AG04449 (cell line): Measurements from ENCODE around the gene JDP2.

Source experiments
- CTCF ChIA-PET: fragments of 350-600 bp; formaldehyde crosslinking; extraction: SDS; loops from one replicate; lab custom pipeline; 2021; ENCODE audit warnings: antibody characterized with exemption; lab: Yijun Ruan, JAX
- POLR2A ChIA-PET: fragments of 400-600, 350-600 bp; formaldehyde crosslinking; extraction: SDS; loops from one replicate; lab custom pipeline; 2020; ENCODE audit warnings: antibody characterized with exemption, inconsistent platforms; lab: Yijun Ruan, JAX
- DNase-seq: peaks from one replicate; pipeline ENCODE4 v3.0.0-alpha.2; 2010; ENCODE audit warnings: low read depth, low spot score
- H3K4me3 ChIP-seq: 2 replicates; pipeline ENCODE4 v1.5.1; 2011; ENCODE audit warnings: low read depth, mild to moderate bottlenecking, control low read depth, low read length
- TF ChIP-seq, protein P1 (sequence below): IDR thresholded peaks from one replicate; pipeline ENCODE4 v1.5.1; 2011; ENCODE audit warnings: mild to moderate bottlenecking, moderate library complexity, low read length, control low read depth, inconsistent platforms; ENCODE audit not compliant: insufficient read depth; ENCODE audit errors: missing control alignments

JDP2 gene

DNA sequence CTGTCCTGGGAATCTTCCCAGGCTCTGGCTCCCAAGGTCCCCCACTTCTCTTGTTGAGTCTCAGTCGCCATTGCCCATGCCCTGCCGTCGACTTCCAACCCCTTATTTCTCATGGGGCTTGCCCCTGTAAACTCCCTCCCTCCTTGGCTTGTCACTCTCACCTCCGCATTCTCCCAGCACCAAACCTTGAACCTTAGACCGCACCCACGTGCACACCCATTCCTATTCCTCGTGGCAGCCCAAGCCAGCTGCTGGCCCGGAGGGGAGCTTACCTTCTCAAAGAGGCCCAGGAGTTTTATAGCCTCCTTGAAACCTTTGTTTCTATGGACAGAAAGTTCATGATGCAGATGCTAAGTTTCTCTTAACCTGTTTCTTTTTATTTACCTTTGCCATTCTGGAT lies 4.6 kb downstream of the JDP2 start:
- TF ChIP-seq, protein P1, sequence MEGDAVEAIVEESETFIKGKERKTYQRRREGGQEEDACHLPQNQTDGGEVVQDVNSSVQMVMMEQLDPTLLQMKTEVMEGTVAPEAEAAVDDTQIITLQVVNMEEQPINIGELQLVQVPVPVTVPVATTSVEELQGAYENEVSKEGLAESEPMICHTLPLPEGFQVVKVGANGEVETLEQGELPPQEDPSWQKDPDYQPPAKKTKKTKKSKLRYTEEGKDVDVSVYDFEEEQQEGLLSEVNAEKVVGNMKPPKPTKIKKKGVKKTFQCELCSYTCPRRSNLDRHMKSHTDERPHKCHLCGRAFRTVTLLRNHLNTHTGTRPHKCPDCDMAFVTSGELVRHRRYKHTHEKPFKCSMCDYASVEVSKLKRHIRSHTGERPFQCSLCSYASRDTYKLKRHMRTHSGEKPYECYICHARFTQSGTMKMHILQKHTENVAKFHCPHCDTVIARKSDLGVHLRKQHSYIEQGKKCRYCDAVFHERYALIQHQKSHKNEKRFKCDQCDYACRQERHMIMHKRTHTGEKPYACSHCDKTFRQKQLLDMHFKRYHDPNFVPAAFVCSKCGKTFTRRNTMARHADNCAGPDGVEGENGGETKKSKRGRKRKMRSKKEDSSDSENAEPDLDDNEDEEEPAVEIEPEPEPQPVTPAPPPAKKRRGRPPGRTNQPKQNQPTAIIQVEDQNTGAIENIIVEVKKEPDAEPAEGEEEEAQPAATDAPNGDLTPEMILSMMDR = no peak
- H3K4me3 ChIP-seq = no peak overlapping the region
- CTCF ChIA-PET = interaction anchor here (0.7 to 2.9 kb wide), 2 partner anchors 10 to 118 kb away, joined by 3 to 13 read pairs; no protein-coding TSS in a partner anchor
- POLR2A ChIA-PET = no interaction called here
- DNase-seq = no peak

DNA sequence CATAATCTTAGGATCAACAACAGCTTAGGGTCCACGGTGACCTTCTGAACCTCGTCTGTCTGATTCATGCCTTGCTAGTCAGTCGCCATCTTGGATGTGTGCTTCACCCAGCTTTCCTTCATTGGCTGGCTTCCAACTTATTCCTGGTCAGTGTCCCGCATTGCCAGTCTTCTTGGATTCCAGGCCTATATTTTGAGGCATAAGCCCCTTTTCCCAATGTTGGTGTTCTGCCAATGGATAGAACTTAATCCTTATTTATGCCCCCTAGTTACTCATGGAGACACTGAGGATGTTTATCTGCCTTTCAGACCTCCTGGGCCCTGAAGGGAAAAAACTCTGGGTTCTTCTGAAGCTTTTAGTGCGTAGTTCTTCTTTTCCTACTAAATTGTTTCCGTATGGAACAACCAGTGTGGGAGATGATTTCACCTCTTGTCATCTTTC lies 5.8 kb downstream of the JDP2 start:
- no peak for DNase-seq
- no peak overlapping the region for H3K4me3 ChIP-seq
- TF ChIP-seq, protein P1 = no peak
- ChIA-PET CTCF (interaction anchor here (0.6 to 2.9 kb wide), 5 partner anchors 9 to 128 kb away, joined by 3 to 13 read pairs (median 4); no protein-coding TSS in a partner anchor), POLR2A (interaction anchor here (0.6 to 1.3 kb wide), 2 partner anchors 9 to 307 kb away, joined by 4 read pairs; partner anchors contain the start of gene NEK9)

DNA sequence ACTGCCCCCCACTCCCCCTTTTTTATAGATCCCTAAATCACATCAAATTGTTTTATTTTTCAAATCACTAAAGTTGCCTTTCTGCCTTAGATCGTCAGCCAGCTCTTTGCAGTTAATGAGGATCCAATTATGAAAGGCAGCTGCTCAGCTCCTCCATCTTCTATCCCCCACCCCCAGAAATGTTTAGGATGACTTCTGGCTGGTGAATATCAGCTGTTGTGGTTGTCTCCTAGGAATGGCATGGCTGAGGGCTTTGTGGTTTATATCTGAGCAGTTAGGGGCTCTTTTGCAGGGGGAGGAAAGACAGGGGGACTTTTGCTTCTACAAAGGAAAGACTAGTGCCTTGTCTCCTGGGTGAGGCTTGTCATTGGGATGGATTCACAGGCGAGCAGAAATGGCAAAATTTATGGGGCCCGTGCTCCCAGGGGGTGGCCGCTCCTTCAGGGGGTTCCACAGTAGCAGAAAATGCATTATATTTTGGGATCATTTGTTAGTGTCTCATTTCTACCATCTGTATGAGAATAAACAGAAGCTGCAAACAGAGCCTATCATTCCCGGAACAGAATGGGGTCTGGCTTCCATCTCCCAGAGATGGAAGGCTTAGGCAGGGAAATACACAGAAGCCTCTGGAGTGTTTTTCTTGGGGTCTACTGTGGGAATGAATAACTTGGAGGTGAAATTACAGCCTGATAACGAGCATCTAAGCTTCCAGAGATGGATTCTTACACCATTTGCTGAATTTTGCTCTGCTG lies 6.5 kb downstream of the JDP2 start:
- TF ChIP-seq, protein P1 = no peak
- DNase-seq = no peak
- ChIA-PET CTCF (interaction anchor here (0.7 to 2.9 kb wide), 5 partner anchors 8 to 132 kb away, joined by 3 to 13 read pairs (median 3); no protein-coding TSS in a partner anchor), POLR2A (interaction anchor here (1.3 kb wide), 1 partner anchor 9 kb away, joined by 4 read pairs; no protein-coding TSS in a partner anchor)
- no peak overlapping the region for H3K4me3 ChIP-seq

DNA sequence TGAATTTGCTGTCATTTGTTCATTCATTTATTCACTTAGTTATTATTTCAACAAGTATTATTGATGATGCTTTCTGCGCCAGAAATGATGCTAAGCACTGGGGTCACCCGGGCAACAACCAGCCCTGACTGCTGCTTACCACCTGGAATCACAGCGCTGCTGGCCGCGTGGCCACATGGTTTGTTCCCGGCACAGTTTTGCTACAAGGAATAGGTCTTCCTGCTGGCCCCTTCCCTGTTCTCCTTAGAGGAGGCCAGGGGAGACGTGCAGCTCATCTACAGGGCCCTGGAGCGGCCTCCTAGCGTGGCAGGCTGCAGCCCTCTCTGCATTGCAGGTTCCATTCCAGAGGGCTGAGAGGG lies 7.0 kb downstream of the JDP2 start:
- POLR2A ChIA-PET = no interaction called here
- no peak for DNase-seq
- CTCF ChIA-PET = interaction anchor here (0.7 to 1.8 kb wide), 3 partner anchors 10 to 132 kb away, joined by 3 to 5 read pairs (median 3); no protein-coding TSS in a partner anchor
- no peak overlapping the region for H3K4me3 ChIP-seq
- TF ChIP-seq, protein P1 = no peak

DNA sequence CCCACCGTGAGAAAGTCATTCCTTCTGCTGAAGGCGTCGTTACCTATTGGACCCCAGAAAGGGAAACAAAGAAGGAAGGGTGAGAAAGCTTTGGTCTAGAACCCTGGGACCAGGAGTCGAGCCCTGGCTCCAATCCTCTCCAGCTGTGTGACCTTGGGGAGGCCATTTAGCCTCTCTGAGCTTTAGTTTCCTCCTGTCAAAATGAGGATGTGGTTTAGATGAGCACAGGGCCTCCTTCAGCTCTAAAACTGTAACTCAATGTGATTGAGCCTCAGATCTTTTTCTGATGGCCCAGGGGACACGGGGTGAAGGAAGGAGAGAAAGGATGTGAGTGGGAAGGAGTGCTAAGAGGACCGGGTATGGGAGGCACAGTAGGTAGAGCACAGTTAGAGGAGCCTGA lies 7.7 kb downstream of the JDP2 start:
- CTCF ChIA-PET = interaction anchor here (1.0 to 2.4 kb wide), 4 partner anchors 10 to 54 kb away, joined by 3 to 8 read pairs (median 4); no protein-coding TSS in a partner anchor

More for the DNA sequence above, 7.7 kb downstream of the JDP2 start:
- no peak for DNase-seq
- TF ChIP-seq, protein P1 = no peak
- no peak overlapping the region for H3K4me3 ChIP-seq
- POLR2A ChIA-PET = no interaction called here
